Neural cell (in vitro differentiated cells): Measurements from ENCODE around the gene MMP24. TPM values are rescaled to one million over a fixed set of nuclear protein-coding genes. Genes with fewer than 3 reads are reported as not detected.

Experiments
- H2AFZ ChIP-seq: fragments of 200-600, 300-800 bp; sonication (generic), shearing (Covaris generic); 2 replicates; pipeline ENCODE4 v1.6.0; 2014; ENCODE audit warnings: low read depth, mild to moderate bottlenecking, antibody characterized with exemption, low read length, moderate library complexity
- H3F3A ChIP-seq: fragments of 200-600 bp; shearing (Covaris generic); 2 replicates; pipeline ENCODE4 v1.6.1; 2016; ENCODE audit warnings: mild to moderate bottlenecking, moderate library complexity, mixed read lengths, antibody characterized with exemption, low read length; ENCODE audit not compliant: insufficient read depth, poor library complexity, severe bottlenecking
- H3K27ac ChIP-seq: fragments of 200-600, 300-800 bp; sonication (generic), shearing (Covaris generic); 2 replicates; pipeline ENCODE4 v1.5.1; 2014; ENCODE audit warnings: mild to moderate bottlenecking, low read length, moderate library complexity
- H3K27me3 ChIP-seq: fragments of 300-800, 200-600 bp; sonication (generic), shearing (Covaris generic); 2 replicates; pipeline ENCODE4 v1.6.0; 2014; ENCODE audit warnings: mild to moderate bottlenecking, low read depth, low read length, moderate library complexity; ENCODE audit not compliant: insufficient read depth
- H3K36me3 ChIP-seq: fragments of 300-800, 200-600 bp; sonication (generic), shearing (Covaris generic); 2 replicates; pipeline ENCODE4 v1.5.1; 2014; ENCODE audit warnings: mild to moderate bottlenecking, antibody characterized with exemption, low read length, moderate library complexity; ENCODE audit not compliant: insufficient read depth
- H3K4me2 ChIP-seq: fragments of 300-800, 200-600 bp; sonication (generic), shearing (Covaris generic); 2 replicates; pipeline ENCODE4 v1.6.0; 2014; ENCODE audit warnings: mild to moderate bottlenecking, low read length
- H3K4me3 ChIP-seq: fragments of 300-800, 200-600 bp; sonication (generic), shearing (Covaris generic); 2 replicates; pipeline ENCODE4 v1.5.1; 2014; ENCODE audit warnings: mild to moderate bottlenecking, low read length, moderate library complexity
- H3K79me2 ChIP-seq: fragments of 200-600 bp; shearing (Covaris generic); replicated peaks from 2 replicates; pipeline ENCODE4 v1.6.0; 2014; ENCODE audit warnings: mild to moderate bottlenecking, low read length, moderate library complexity; ENCODE audit not compliant: insufficient read depth
- H3K9ac ChIP-seq: fragments of 300-800, 200-600 bp; sonication (generic), shearing (Covaris generic); 2 replicates; pipeline ENCODE4 v1.6.1; 2016; ENCODE audit warnings: mild to moderate bottlenecking, low read length, mixed read lengths
- H3K9me2 ChIP-seq: fragments of 200-600 bp; shearing (Covaris generic); 2 replicates; pipeline ENCODE4 v1.6.1; 2016; ENCODE audit warnings: mild to moderate bottlenecking, low read length, mixed read lengths; ENCODE audit not compliant: insufficient read depth
- H3K9me3 ChIP-seq: fragments of 200-600, 300-800 bp; sonication (generic), shearing (Covaris generic); 2 replicates; pipeline ENCODE4 v1.6.1; 2016; ENCODE audit warnings: mild to moderate bottlenecking, mixed run types, low read length, moderate library complexity, mixed read lengths
- H4K20me1 ChIP-seq: fragments of 200-600 bp; shearing (Covaris generic); 2 replicates; pipeline ENCODE4 v1.6.1; 2016; ENCODE audit warnings: mild to moderate bottlenecking, mixed run types; ENCODE audit not compliant: insufficient read depth
- EP300 ChIP-seq: fragments of 450-650 bp; conservative IDR thresholded peaks from 2 replicates; pipeline ENCODE4 v1.6.1; 2014; ENCODE audit warnings: antibody characterized with exemption, mild to moderate bottlenecking, moderate library complexity; ENCODE audit not compliant: poor library complexity, severe bottlenecking
- EZH2 ChIP-seq: fragments of 200-600, 300-800 bp; shearing (Covaris generic), sonication (generic); IDR thresholded peaks from 2 replicates; pipeline ENCODE4 v1.6.1; 2014; ENCODE audit warnings: antibody characterized with exemption, low read length, borderline replicate concordance, mild to moderate bottlenecking; ENCODE audit not compliant: insufficient read depth, poor library complexity, severe bottlenecking
- MXI1 ChIP-seq: fragments of 450-650 bp; conservative IDR thresholded peaks from 2 replicates; pipeline ENCODE4 v1.6.1; 2014; ENCODE audit warnings: antibody characterized with exemption, mild to moderate bottlenecking; ENCODE audit not compliant: poor library complexity, severe bottlenecking
- POLR2AphosphoS5 ChIP-seq: IDR thresholded peaks from 2 replicates; pipeline ENCODE4 v1.6.1; 2012
- RAD21 ChIP-seq: fragments of 450-650 bp; conservative IDR thresholded peaks from 2 replicates; pipeline ENCODE4 v1.6.1; 2014; ENCODE audit warnings: antibody characterized with exemption, mild to moderate bottlenecking, moderate library complexity
- SMC3 ChIP-seq: fragments of 450-650 bp; conservative IDR thresholded peaks from 2 replicates; pipeline ENCODE4 v1.6.1; 2014; ENCODE audit warnings: antibody characterized with exemption, mild to moderate bottlenecking, moderate library complexity; ENCODE audit not compliant: poor library complexity
- TAF1 ChIP-seq: IDR thresholded peaks from 2 replicates; pipeline ENCODE4 v1.6.1; 2012; ENCODE audit warnings: low read depth
- polyA plus RNA-seq: library from polyadenylated mRNA; depleted of rRNA; stranded (reverse); fragments of >200 nt; gene quantifications from 2 replicates; pipeline ENCODE4 v1.2.3, GENCODE V29; 2014
- TF ChIP-seq, protein P1 (sequence below): fragments of 450-650 bp; IDR thresholded peaks from 2 replicates; pipeline ENCODE4 v1.5.1; 2014; ENCODE audit warnings: antibody characterized with exemption, mild to moderate bottlenecking, moderate library complexity; ENCODE audit not compliant: poor library complexity, severe bottlenecking
- TF ChIP-seq, protein P2 (sequence below): IDR thresholded peaks from 2 replicates; pipeline ENCODE4 v1.6.1; 2012; ENCODE audit warnings: borderline replicate concordance

Gene MMP24
- polyA plus RNA-seq, 1 donor from 2014 or later: 57.4 TPM

DNA sequence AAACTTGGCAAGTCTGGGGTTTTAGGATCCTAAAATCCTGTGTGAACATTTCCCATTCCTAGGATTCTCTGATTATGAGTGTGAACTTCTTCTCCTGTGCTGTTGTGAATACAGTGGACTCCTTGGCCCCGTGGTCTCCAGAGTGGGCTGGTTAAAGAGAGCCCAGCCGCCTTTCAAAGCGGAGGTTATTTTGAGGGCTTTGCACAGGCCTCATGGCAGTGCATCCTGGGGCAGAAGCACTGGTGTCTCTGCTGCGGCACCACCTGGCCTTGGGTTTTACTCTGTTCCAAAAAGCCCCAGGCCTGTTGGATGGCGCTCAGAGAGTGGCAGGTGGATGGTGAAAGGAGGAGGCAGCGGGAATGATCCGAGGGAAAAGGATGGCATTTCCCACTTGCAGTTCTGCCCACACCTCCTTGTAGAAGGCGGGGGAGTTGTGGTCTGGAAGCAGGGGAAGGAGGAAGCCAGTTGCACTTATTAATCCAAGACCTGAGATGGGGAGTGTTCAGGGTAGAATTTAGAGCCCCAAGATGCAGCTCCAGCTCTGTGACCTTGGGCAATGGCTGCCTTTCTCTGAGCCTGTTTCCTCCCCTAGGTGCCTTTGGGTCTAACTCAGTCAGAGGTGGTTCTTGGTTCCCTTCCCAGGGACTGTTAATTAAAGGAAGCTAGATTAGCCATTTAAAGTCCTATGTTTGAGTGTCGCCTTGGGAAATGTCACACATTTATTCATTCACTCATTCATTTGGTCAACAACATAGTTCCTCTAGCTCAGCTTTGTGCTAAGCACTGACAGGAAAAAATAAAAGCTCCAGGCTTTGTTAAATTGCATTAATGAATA is 22.4 kb downstream of the MMP24 start:
- Histone ChIP-seq H4K20me1 (no peaks in the 10 kb centered on the region), H3K9me2 (no peaks in the 10 kb centered on the region), H3K9ac (no peak overlapping the region), H3K4me3 (no peak overlapping the region), H3K4me2 (no peak overlapping the region), H3K27ac (no peak overlapping the region), H3K27me3 (no peaks in the 10 kb centered on the region), H3K36me3 (peaks cover 7% of the 10 kb centered on the region), H2AFZ (no peak overlapping the region), H3K9me3 (no peaks in the 10 kb centered on the region), H3F3A (no peaks in the 10 kb centered on the region), H3K79me2 (no peaks in the 10 kb centered on the region)
- TF ChIP-seq EZH2 (no peak), RAD21 (no peak), MXI1 (no peak), POLR2AphosphoS5 (no peak), EP300 (no peak), TAF1 (no peak), SMC3 (no peak)
- TF ChIP-seq, protein P1, sequence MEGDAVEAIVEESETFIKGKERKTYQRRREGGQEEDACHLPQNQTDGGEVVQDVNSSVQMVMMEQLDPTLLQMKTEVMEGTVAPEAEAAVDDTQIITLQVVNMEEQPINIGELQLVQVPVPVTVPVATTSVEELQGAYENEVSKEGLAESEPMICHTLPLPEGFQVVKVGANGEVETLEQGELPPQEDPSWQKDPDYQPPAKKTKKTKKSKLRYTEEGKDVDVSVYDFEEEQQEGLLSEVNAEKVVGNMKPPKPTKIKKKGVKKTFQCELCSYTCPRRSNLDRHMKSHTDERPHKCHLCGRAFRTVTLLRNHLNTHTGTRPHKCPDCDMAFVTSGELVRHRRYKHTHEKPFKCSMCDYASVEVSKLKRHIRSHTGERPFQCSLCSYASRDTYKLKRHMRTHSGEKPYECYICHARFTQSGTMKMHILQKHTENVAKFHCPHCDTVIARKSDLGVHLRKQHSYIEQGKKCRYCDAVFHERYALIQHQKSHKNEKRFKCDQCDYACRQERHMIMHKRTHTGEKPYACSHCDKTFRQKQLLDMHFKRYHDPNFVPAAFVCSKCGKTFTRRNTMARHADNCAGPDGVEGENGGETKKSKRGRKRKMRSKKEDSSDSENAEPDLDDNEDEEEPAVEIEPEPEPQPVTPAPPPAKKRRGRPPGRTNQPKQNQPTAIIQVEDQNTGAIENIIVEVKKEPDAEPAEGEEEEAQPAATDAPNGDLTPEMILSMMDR: no peak
- TF ChIP-seq, protein P2, sequence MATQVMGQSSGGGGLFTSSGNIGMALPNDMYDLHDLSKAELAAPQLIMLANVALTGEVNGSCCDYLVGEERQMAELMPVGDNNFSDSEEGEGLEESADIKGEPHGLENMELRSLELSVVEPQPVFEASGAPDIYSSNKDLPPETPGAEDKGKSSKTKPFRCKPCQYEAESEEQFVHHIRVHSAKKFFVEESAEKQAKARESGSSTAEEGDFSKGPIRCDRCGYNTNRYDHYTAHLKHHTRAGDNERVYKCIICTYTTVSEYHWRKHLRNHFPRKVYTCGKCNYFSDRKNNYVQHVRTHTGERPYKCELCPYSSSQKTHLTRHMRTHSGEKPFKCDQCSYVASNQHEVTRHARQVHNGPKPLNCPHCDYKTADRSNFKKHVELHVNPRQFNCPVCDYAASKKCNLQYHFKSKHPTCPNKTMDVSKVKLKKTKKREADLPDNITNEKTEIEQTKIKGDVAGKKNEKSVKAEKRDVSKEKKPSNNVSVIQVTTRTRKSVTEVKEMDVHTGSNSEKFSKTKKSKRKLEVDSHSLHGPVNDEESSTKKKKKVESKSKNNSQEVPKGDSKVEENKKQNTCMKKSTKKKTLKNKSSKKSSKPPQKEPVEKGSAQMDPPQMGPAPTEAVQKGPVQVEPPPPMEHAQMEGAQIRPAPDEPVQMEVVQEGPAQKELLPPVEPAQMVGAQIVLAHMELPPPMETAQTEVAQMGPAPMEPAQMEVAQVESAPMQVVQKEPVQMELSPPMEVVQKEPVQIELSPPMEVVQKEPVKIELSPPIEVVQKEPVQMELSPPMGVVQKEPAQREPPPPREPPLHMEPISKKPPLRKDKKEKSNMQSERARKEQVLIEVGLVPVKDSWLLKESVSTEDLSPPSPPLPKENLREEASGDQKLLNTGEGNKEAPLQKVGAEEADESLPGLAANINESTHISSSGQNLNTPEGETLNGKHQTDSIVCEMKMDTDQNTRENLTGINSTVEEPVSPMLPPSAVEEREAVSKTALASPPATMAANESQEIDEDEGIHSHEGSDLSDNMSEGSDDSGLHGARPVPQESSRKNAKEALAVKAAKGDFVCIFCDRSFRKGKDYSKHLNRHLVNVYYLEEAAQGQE: no peak

DNA sequence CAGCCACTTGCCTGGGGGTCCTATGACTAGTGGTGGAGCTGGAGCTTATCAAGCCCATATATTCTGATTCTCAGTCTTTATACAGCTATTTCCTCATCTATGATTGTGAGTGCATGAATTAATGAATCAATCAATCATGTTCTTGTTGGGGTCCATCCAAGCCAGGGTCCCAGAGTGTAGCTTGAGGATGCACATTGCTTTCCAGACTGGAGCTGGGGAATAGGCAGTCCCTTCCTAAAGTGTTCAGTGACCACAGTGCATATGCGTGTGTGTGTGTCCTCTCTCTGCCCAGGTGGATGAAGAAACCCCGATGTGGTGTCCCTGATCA is 25.1 kb downstream of the MMP24 start:
- no peak overlapping the region for H3K27ac ChIP-seq
- H3K4me2 ChIP-seq: no peak overlapping the region
- H4K20me1 ChIP-seq: no peaks in the 10 kb centered on the region
- no peaks in the 10 kb centered on the region for H3F3A ChIP-seq
- no peaks in the 10 kb centered on the region for H3K9me2 ChIP-seq
- no peaks in the 10 kb centered on the region for H3K27me3 ChIP-seq
- peaks cover 7% of the 10 kb centered on the region for H3K36me3 ChIP-seq
- TF ChIP-seq, protein P1: no peak
- no peak for TF ChIP-seq SMC3
- no peak for TF ChIP-seq EP300
- no peak for TF ChIP-seq POLR2AphosphoS5
- TF ChIP-seq MXI1: no peak
- no peak for TF ChIP-seq RAD21
- TF ChIP-seq EZH2: no peak
- no peaks in the 10 kb centered on the region for H3K9me3 ChIP-seq
- no peak overlapping the region for H3K9ac ChIP-seq
- H2AFZ ChIP-seq: no peak overlapping the region
- H3K4me3 ChIP-seq: no peak overlapping the region
- H3K79me2 ChIP-seq: no peaks in the 10 kb centered on the region
